Midbrain (tissue), 1 donor: ENCODE measurements around the gene EREG.

ENCODE experiments used
- DNase-seq: peaks from one replicate; lab custom pipeline; 2025; lab: John Stamatoyannopoulos, UW

Gene EREG

DNA sequence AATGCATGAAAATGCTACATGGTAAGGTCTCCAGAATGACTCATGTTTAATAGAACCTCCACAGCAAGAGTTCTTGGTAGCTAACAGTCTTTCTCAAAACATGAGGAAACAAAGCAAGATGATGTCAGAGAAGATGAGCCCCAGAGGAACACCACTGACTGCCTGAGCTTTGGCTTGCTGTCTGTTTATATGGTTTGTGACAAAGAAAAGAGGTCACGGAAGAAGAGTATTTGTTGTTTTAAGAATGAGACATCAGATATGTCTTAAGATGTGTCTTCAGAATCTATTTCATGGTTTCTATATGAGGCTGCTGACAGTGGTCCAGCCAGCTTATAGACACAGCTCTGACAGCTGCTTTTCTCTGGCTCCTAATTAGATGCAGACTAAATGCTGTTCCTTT, 61.2 kb downstream of the EREG start:
- no peak for DNase-seq

DNA sequence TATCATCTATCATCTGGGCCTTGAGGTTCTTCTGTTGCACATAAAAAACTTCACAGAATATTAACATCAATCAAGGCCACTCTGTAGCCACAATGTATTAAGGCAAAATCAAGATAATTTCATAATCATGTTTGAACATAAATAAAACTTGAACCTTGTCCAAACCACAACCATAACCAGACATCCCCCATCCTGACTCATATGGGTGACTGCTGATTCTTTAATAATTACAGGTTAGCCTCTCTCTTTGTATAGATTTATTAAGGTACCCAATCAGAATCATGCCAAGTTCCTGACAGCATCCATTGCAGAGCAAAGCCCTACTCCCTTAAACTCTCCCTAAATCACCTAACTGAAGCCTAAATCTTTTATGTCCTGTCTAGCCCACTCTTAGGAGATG, 63.3 kb downstream of the EREG start:
- DNase-seq: no peak

DNA sequence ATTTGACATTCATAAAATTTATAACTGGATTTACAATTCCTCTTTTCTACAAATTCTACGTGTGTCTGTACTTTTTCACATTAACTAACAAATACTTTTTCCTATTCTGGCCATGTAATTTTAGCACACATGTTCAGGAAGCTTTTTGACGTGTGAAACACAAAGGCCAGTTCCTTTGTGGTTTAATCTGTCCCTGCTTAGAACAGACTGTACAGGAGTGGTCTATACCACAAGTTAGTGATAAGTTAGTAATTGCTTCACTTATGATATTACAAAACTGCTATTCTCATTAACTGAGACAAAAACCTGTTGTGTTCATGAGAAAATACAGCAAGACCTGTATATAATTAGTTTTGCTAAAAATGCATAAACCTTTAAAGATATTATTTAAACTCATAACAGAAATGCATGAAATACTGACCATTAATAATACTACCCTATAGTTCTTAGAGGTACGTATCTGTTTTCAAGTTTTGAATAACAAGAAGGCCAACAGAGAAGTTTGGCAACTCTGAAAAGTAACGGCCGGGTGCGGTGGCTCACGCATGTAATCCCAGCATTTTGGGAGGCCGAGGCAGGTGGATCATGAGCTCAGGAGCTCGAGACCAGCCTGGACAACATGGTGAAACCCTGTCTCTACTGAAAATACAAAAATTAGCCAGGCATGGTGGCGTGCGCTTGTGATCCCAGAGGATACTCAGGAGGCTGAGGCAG, 66.3 kb downstream of the EREG start:
- DNase-seq: no peak

DNA sequence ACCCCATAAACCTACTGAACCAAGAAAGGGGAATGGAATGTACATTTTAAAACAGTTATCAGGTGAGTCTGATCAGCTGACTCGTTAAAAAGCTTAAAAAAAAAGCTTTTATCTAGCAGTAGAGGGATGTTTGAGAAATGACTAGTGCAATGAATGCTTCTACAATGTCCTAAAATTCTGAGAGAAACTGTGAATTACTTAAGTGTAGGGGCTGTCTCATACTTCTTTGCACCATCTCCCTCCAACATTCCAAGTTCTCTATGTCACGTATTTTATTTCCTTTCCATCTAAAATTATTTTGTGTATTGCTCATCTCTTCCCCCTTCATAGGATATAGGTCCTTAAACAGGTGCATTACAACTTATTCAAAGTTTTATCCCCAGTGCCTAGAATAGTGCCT, 68.1 kb downstream of the EREG start:
- DNase-seq: no peak

DNA sequence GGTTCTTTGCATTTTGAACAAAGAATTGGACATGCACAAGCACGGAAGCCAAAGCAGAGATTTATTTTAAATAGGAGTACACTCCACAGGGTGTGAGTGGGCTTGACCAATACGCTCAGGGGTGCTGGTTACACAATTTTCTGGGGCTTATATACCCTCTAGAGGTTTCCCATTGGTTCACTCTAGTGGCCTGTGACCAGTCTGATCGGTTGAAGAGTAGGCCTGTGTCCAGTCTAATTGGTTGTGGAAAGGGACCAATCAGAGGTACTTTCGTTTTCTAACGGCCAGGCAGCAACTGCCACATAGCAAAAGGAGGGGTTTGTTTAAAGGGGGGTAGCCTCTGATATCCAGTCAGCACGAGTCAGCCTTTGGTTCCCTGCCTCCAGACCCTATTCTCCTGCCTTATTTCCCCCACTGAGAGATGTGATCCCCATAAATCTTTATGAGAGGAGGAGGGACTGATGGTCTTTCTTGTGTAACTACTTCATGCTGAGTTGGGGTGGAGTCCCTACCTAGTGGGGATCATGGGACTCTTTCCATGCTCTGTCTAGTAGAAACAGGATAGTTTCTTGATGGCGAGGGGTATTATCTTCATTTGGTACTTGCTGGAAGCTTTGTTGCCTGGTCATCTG, 68.7 kb downstream of the EREG start:
- DNase-seq: no peak

DNA sequence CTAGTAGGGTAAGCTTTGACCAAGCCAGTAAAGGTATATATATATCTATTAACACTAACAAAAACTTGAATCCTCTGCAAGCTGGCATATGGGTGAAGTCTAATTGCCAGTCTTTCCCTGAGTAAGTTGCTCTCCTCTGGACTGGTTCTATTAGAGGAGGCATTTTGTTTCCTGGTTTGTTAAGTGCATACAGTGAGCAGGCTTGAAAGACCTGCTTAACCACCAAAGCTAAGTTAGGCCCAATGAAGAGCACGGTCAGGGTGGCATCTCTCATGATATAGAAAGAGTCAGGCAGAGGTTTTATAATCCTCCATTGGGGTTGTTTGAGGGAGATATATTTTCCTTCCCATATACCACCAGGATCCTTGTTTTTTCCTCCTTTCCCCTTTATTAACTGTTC, 70.4 kb downstream of the EREG start:
- DNase-seq: no peak

DNA sequence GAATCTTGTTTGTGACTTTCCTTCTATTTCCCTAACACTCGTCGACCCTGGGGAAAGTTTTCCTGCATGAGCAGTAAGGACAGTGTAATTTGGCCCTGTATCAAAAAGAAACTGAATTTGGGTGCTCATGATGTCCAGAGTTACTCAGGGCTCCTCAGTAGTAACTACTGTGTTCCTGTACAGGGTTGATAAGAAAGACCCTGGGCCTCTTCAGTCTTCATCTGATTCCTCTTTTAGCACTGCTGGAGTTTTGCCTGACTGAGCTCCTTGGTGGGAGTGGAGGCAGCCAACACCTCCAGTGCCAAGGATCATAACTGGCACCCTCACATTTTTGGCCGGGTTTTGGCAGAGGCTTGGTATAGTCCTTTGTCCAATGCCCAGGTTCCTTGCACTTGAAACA, 72.9 kb downstream of the EREG start:
- DNase-seq: no peak
